Left ventricle myocardium inferior (tissue), 1 donor: ENCODE measurements around the gene MRGPRF. TPM values are rescaled to one million over a fixed set of nuclear protein-coding genes. Genes with fewer than 3 reads are reported as not detected.

Experiments
- DNase-seq: peaks from one replicate; pipeline ENCODE4 v3.0.0-alpha.2; 2020
- H3K27ac ChIP-seq: fragments of 200-600 bp; replicated peaks from 2 replicates; pipeline ENCODE4 v1.8.0; 2021
- H3K27me3 ChIP-seq: fragments of 200-600 bp; 2 replicates; pipeline ENCODE4 v1.8.0; 2021; ENCODE audit warnings: low read depth
- H3K36me3 ChIP-seq: fragments of 200-600 bp; 2 replicates; pipeline ENCODE4 v1.8.0; 2021
- H3K4me1 ChIP-seq: fragments of 200-600 bp; 2 replicates; pipeline ENCODE4 v1.8.0; 2021
- H3K4me3 ChIP-seq: fragments of 200-600 bp; 2 replicates; pipeline ENCODE4 v1.8.0; 2021; ENCODE audit warnings: mild to moderate bottlenecking, moderate library complexity
- H3K9me3 ChIP-seq: fragments of 200-600 bp; replicated peaks from 2 replicates; pipeline ENCODE4 v1.8.0; 2021
- intact Hi-C: fragments of 100-400 bp; cut with micrococcal nuclease; formaldehyde crosslinking; loops from one replicate; pipeline ENCODE4 v1.11.0; 2022
- total RNA-seq: library from RNA; stranded (reverse); fragmentation: NEBNext Ultra II Directional; extraction: Animal tissue kit (Norgen Biotek cat#: 25700); gene quantifications from one replicate; pipeline ENCODE4 v1.2.1, GENCODE V29; 2021
- TF ChIP-seq, protein P1 (sequence below): fragments of 200-600 bp; IDR thresholded peaks from 2 replicates; pipeline ENCODE4 v1.8.0; 2021; ENCODE audit warnings: antibody characterized with exemption, mild to moderate bottlenecking, borderline replicate concordance
- donor health status: DM: no; HTN: yes; CAD: no; lungs with severe emphysema.

Gene MRGPRF
- total RNA-seq, 1 donor from 2014 or later = 3.9 TPM

DNA sequence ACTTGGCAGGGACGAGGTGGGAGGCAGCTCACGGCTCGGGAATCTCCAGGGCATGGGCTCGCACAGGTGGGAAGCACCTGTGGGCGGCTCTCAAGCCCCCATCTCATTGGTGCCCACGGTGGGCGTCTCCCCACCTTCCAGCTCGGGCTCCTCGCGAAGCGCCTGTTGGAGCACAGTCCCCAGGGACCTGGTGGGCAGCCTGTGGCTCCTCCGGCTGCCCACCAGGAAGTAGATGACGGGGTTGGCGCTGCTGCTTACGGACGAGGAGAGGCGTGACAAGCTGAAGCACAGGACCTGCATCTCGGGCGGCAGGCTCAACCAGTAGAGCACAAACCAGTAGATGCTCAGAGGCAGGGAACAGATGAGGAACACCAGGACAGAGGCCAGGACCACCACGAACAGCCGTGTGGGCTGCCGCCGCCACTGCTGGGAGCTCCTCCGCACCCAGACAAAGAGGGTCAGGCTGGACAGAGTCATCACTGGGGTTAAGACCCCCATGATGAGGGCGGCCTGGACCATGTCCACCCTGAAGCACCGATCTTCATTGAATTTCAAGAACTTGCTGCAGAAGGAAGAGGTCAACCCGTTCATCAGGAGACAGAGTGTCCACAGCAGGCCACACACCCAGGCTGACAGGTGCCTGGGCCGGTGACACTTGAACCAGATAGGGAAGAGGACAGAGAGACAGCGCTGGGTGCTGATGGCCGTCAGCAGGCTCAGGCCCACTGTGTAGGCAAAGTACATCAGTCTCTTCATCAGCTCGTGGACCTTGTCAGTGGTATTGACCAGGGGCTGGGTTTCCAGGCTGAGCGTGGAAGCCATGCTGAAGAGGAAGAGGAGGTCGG is 32.9 kb downstream of the MRGPRF start:
- no peak for DNase-seq
- TF ChIP-seq, protein P1, sequence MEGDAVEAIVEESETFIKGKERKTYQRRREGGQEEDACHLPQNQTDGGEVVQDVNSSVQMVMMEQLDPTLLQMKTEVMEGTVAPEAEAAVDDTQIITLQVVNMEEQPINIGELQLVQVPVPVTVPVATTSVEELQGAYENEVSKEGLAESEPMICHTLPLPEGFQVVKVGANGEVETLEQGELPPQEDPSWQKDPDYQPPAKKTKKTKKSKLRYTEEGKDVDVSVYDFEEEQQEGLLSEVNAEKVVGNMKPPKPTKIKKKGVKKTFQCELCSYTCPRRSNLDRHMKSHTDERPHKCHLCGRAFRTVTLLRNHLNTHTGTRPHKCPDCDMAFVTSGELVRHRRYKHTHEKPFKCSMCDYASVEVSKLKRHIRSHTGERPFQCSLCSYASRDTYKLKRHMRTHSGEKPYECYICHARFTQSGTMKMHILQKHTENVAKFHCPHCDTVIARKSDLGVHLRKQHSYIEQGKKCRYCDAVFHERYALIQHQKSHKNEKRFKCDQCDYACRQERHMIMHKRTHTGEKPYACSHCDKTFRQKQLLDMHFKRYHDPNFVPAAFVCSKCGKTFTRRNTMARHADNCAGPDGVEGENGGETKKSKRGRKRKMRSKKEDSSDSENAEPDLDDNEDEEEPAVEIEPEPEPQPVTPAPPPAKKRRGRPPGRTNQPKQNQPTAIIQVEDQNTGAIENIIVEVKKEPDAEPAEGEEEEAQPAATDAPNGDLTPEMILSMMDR = no peak
- Histone ChIP-seq H3K4me3 (no peak overlapping the region), H3K27ac (no peak overlapping the region), H3K36me3 (no peaks in the 10 kb centered on the region), H3K4me1 (peaks cover 24% of the 10 kb centered on the region), H3K9me3 (peaks cover 8% of the 10 kb centered on the region), H3K27me3 (no peaks in the 10 kb centered on the region)
- intact Hi-C loops = no loop called here

DNA sequence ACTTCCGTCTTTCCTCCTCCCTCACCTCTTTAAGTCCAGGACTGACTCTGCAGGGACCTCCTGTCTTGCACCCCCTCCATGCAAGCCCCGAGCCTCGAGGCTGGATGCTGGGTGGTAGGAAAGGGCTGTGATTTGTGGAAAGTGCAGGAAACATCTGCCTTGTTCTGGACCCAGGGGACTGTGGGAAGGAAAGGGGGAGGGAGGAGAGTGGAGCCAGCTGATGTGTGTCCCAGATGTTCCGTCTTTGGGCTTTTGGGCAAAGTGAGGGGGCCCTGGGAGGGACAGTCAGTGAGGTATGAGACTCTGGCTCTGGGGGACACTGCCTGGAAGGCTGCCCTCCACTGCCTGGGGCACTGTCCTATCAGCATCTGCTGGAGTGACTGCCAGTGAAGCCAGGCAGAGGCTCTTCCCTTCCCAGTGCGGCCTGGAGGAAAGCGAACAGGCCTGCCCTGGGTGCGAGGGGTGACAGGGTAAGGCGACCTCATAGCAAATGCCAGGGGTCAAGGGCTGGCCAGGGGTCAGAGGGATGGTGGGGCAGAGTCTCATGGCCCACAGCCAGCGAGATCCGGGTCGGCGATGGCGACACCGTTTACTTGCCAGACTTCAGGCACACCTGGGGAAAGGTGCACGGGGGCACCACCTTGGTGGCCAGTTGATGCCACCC is 34.0 kb downstream of the MRGPRF start:
- Histone ChIP-seq H3K27ac (no peak overlapping the region), H3K4me1 (peaks cover 24% of the 10 kb centered on the region), H3K36me3 (no peaks in the 10 kb centered on the region), H3K4me3 (no peak overlapping the region), H3K27me3 (no peaks in the 10 kb centered on the region), H3K9me3 (peaks cover 8% of the 10 kb centered on the region)
- TF ChIP-seq, protein P1 = no peak
- DNase-seq = no peak
- intact Hi-C loops = no loop called here

DNA sequence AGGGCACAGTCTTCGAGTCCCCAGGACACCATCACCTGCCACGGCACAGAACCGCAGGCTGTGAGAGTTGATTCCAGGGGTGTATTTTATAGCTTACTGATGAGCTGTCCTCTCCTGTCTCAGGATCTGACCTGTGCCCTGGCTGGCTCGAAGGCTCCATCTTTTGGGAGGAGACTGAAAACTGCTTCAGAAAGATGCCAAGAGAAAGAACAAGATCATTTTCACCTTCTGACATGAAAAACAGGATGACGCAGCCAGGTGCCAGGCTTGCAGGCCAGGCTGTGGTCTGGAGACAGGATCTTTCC is 34.5 kb downstream of the MRGPRF start:
- H3K27ac ChIP-seq = no peak overlapping the region

DNA sequence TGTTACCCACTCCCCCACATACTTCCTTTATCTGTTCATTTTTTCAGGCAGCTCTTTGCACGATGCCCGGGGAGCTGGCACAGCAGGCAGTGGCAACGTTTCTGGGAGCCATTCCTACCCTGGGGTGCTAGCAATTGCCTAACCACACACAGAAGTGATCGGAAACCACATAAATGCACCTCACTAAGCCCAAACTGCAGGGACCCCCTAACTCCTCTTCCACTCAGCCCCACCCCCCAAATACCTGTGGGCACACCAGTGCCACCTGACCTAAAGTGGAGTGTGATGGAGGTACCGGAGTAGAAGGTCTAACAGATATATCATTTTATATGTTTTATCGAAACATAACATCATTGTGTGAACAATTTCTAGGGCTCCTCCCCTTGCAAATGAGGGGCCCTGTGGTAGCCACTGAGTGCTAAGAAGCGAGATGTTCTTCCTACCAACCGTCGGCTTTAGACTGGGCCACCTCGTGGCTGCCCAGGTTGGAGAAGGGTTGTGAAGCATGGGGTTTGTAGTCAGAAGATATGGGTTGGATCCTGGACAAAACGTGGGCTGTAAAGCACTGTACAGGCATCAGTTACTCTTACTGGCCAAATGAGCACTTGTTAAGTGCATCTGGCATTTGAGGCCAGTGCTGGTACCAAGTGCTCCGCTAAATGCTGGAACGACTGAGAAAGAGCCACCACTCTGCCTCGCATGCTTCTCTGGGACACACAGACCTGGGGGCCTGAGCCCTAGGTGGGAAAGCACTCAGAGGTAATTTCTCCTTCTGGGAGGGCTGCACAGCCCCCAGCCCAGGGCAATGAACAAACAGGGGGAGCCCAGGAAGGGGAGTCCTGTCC is 35.0 kb downstream of the MRGPRF start:
- peaks cover 31% of the 10 kb centered on the region for H3K4me1 ChIP-seq
- intact Hi-C loops = no loop called here
- TF ChIP-seq, protein P1 = no peak
- H3K36me3 ChIP-seq = no peaks in the 10 kb centered on the region
- H3K4me3 ChIP-seq = no peak overlapping the region
- H3K27ac ChIP-seq = no peak overlapping the region
- no peaks in the 10 kb centered on the region for H3K27me3 ChIP-seq
- peaks cover 8% of the 10 kb centered on the region for H3K9me3 ChIP-seq
- DNase-seq = no peak

More for the DNA sequence above, 34.5 kb downstream of the MRGPRF start:
- no peak for DNase-seq
- Histone ChIP-seq H3K4me3 (no peak overlapping the region), H3K9me3 (peaks cover 8% of the 10 kb centered on the region), H3K4me1 (peaks cover 26% of the 10 kb centered on the region), H3K27me3 (no peaks in the 10 kb centered on the region), H3K36me3 (no peaks in the 10 kb centered on the region)
- intact Hi-C loops = no loop called here
- TF ChIP-seq, protein P1 = no peak

DNA sequence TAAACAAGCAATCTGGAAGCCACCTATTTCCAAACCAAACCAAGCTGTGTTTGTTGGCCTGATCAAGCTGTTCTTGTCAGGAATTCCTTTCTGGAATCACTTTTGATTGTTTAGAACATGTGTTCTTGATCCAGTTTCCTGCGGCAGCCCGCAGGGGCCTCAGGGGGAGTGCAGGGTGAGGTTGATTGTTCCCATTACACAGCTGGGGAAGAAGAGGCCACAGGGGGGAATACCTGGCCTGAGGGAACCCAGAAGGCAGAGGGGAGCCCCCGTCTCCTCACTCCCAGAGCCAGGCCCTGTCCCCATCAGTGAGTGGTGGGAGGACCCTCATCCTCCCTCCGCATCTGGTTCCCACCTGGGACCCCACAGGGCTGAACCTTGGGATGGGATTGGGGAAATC is 36.5 kb downstream of the MRGPRF start:
- intact Hi-C loops = no loop called here
- no peak for DNase-seq
- Histone ChIP-seq H3K27me3 (no peaks in the 10 kb centered on the region), H3K27ac (peak overlapping the region; percentile 4), H3K9me3 (no peaks in the 10 kb centered on the region), H3K4me1 (peaks cover 31% of the 10 kb centered on the region), H3K4me3 (no peak overlapping the region), H3K36me3 (no peaks in the 10 kb centered on the region)
- TF ChIP-seq, protein P1 = no peak
